Activated CD8-positive, alpha-beta T cell treated with anti-CD3 and anti-CD28 coated beads for 36 hours (primary cell): ENCODE measurements around the gene KIAA1755. TPM values are rescaled to one million over a fixed set of nuclear protein-coding genes. Genes with fewer than 3 reads are reported as not detected.
A peak's percentile ranks its signal among the peaks of the same experiment; 100 is the strongest.

Experiments
- ATAC-seq: fragments of 200-7000 bp; cut with Tn5 transposase; one replicate; pipeline ENCODE4 v1.10.0; 2021; ENCODE audit warnings: mild to moderate bottlenecking, moderate library complexity
- CTCF ChIA-PET: fragments of 350-600 bp; sonication (Branson Sonifier 250); formaldehyde crosslinking; loops from one replicate; lab custom pipeline; 2021; ENCODE audit warnings: antibody characterized with exemption; lab: Charles Lee
- POLR2A ChIA-PET: fragments of 350-600 bp; sonication (Branson Sonifier 250); formaldehyde crosslinking; loops from one replicate; lab custom pipeline; 2021; ENCODE audit warnings: antibody characterized with exemption; lab: Charles Lee
- DNase-seq: peaks from one replicate; pipeline ENCODE4 v3.0.0-alpha.2; 2020
- H3K27ac Mint-ChIP-seq: one replicate; pipeline ENCODE4 v1.8.0; 2021; ENCODE audit warnings: mild to moderate bottlenecking, mixed read lengths
- H3K27me3 Mint-ChIP-seq: one replicate; pipeline ENCODE4 v1.8.0; 2021; ENCODE audit warnings: mixed read lengths
- H3K36me3 Mint-ChIP-seq: one replicate; pipeline ENCODE4 v1.8.0; 2021; ENCODE audit warnings: low read depth, mixed read lengths
- H3K4me1 Mint-ChIP-seq: one replicate; pipeline ENCODE4 v1.8.0; 2021; ENCODE audit warnings: low read depth, mixed read lengths
- H3K4me3 Mint-ChIP-seq: one replicate; pipeline ENCODE4 v1.8.0; 2021; ENCODE audit warnings: mild to moderate bottlenecking, moderate library complexity, mixed read lengths
- H3K9me3 Mint-ChIP-seq: one replicate; pipeline ENCODE4 v1.8.0; 2021; ENCODE audit warnings: mixed read lengths
- CTCF ChIP-seq: fragments of 200-600 bp; IDR thresholded peaks from one replicate; pipeline ENCODE4 v1.8.0; 2022; ENCODE audit warnings: antibody characterized with exemption, mild to moderate bottlenecking
- intact Hi-C: fragments of 100-400 bp; cut with micrococcal nuclease; formaldehyde crosslinking; loops from one replicate; pipeline ENCODE4 v1.10.0; 2022
- total RNA-seq, 2 experiments: library from RNA; stranded (reverse); gene quantifications; one replicate each; pipeline ENCODE4 v1.2.3, GENCODE V29; 2021

The KIAA1755 gene
- total RNA-seq, 2 experiments from 2014 or later = not detected

GRCh38 chr20:38306379-38306778 lies 45.8 kb upstream of the KIAA1755 start:
- Mint-ChIP-seq H3K27me3 (peaks cover 42% of the 10 kb centered on the region), H3K9me3 (no peaks in the 10 kb centered on the region), H3K4me3 (no peak overlapping the region), H3K4me1 (peaks cover 10% of the 10 kb centered on the region), H3K27ac (no peak overlapping the region), H3K36me3 (no peaks in the 10 kb centered on the region)
- CTCF ChIA-PET = interaction anchor here (1.3 kb wide), 1 partner anchor 249 kb away, joined by 3 read pairs; no protein-coding TSS in a partner anchor
- ATAC-seq (no peak), DNase-seq (no peak)
- no peak for TF ChIP-seq CTCF
- POLR2A ChIA-PET = no interaction called here
- intact Hi-C loops = no loop called here

DNA sequence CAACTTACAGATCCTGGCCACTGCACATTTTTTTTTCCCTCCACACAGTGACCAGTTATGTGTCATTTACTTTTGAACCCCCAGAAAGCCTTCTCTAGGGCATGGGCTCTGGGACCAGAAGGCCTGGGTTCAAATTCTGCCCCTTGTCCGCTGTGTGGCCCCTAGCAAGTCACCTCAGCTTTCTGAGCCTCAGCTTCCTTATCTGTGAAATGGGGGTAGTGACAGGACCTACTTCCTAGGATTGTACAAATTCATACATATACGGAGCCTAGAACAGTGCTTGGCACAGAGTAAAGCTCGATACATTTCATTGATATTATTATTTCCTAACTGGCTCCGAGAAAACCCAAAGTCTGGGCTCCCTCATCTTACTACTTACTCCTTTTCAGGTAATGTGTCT lies 45.0 kb upstream of the KIAA1755 start:
- H3K36me3 Mint-ChIP-seq = no peaks in the 10 kb centered on the region
- intact Hi-C loops = no loop called here
- H3K9me3 Mint-ChIP-seq = no peaks in the 10 kb centered on the region
- no peak overlapping the region for H3K27ac Mint-ChIP-seq
- DNase-seq (no peak), ATAC-seq (no peak)
- peaks cover 40% of the 10 kb centered on the region for H3K27me3 Mint-ChIP-seq
- POLR2A ChIA-PET = interaction anchor here (0.7 kb wide), 1 partner anchor 664 kb away, joined by 3 read pairs; no protein-coding TSS in a partner anchor
- CTCF ChIA-PET = interaction anchor here (0.7 to 1.2 kb wide), 3 partner anchors 24 to 248 kb away, joined by 3 read pairs; no protein-coding TSS in a partner anchor
- peaks cover 10% of the 10 kb centered on the region for H3K4me1 Mint-ChIP-seq
- no peak for TF ChIP-seq CTCF
- H3K4me3 Mint-ChIP-seq = no peak overlapping the region

- intact Hi-C loops = no loop called here
- H3K36me3 Mint-ChIP-seq = no peaks in the 10 kb centered on the region
- H3K9me3 Mint-ChIP-seq = no peaks in the 10 kb centered on the region
- H3K4me1 Mint-ChIP-seq = peaks cover 10% of the 10 kb centered on the region
- TF ChIP-seq CTCF = peak; percentile 41
- H3K4me3 Mint-ChIP-seq = no peak overlapping the region
- DNase-seq = peak; percentile 45
- peaks cover 40% of the 10 kb centered on the region for H3K27me3 Mint-ChIP-seq
- no peak overlapping the region for H3K27ac Mint-ChIP-seq
- ATAC-seq = peak; percentile 27
- POLR2A ChIA-PET = interaction anchor here (0.7 kb wide), 1 partner anchor 664 kb away, joined by 3 read pairs; no protein-coding TSS in a partner anchor
- CTCF ChIA-PET = interaction anchor here (0.7 to 1.4 kb wide), 4 partner anchors 25 to 248 kb away, joined by 3 read pairs; no protein-coding TSS in a partner anchor
These were observed 44.4 kb upstream of the KIAA1755 start for GRCh38 chr20:38304845-38305447.

DNA sequence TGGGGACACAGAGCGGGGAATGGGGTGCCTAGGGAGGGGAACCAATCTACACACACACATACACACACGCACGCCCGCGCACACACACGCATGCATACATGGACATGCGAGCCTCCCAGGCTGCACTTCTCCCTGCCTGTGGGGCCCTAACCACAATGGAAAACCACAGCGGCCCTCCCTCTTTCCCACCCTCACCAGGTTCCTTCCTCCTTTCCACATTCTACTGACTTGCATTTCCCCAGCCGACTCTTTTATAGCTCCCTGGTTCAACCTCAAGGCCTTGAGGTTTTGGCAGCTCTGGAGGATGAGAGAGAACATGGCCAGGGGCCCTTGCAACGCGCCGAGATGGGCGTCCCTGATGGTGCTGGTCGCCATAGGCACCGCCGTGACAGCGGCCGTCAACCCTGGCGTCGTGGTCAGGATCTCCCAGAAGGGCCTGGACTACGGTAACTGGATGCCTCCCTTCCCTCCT lies 43.4 kb upstream of the KIAA1755 start, which contains the start of gene BPI:
TSS of gene BPI (plus strand) at position 249 of the 472 bp plus-strand sequence. CDS start at position 317, 68 bp downstream.
- CTCF ChIA-PET = interaction anchor here (1.4 kb wide), 1 partner anchor 62 kb away, joined by 3 read pairs; no protein-coding TSS in a partner anchor
- POLR2A ChIA-PET = no interaction called here
- H3K27ac Mint-ChIP-seq = no peak within 1 kb of the TSS
- no peak for TF ChIP-seq CTCF
- DNase-seq = peak; percentile 13
- H3K9me3 Mint-ChIP-seq = no peaks in the 10 kb centered on the region
- H3K4me3 Mint-ChIP-seq = no peak within 1 kb of the TSS
- intact Hi-C loops = no loop called here
- ATAC-seq = no peak
- peaks cover 38% of the 10 kb centered on the region for H3K27me3 Mint-ChIP-seq
- peaks cover 10% of the 10 kb centered on the region for H3K4me1 Mint-ChIP-seq
- H3K36me3 Mint-ChIP-seq = no peaks in the 10 kb centered on the region

DNA sequence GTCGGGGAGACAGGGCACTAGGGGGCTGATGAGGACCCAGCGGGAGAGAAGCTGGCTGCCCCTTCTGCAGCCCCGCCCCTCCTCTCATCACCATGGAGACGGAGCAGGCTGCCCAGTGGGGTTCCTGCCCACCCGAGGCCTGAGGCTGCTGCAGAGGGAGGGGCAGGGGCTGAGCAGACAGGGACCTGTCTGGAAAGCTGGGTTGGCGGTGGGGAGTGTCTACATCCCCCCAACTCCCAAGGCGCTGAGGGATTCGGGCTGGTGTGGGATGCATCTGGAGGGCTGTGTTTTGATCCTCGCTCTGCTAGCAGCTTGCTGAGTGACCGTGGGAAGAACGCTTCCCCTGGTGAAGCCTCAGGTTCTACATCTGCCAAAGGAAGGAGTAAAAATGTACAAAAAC lies 42.3 kb upstream of the KIAA1755 start:
- H3K27me3 Mint-ChIP-seq = peaks cover 38% of the 10 kb centered on the region
- POLR2A ChIA-PET = interaction anchor here (0.6 kb wide), 1 partner anchor 59 kb away, joined by 3 read pairs; no protein-coding TSS in a partner anchor
- peaks cover 10% of the 10 kb centered on the region for H3K4me1 Mint-ChIP-seq
- H3K27ac Mint-ChIP-seq = no peak overlapping the region
- CTCF ChIA-PET = interaction anchor here (0.7 to 1.1 kb wide), 2 partner anchors 35 to 81 kb away, joined by 4 read pairs; no protein-coding TSS in a partner anchor
- DNase-seq = no peak
- H3K4me3 Mint-ChIP-seq = no peak overlapping the region
- ATAC-seq = no peak
- TF ChIP-seq CTCF = no peak
- H3K36me3 Mint-ChIP-seq = no peaks in the 10 kb centered on the region
- intact Hi-C loops = no loop called here
- H3K9me3 Mint-ChIP-seq = no peaks in the 10 kb centered on the region
